ENCODE results near the gene DUSP8.

Gene DUSP8

GRCh38 chr11:1570896-1571759, 943 bp downstream of the DUSP8 start (continued):
- TF ChIP-seq ZBTB49 (tag by site-specific recombination; IDR thresholded peaks at IDR 0.05; ENCODE audit: low read depth): no peak
- TF ChIP-seq ZNF670 (tag by site-specific recombination; IDR thresholded peaks at IDR 0.05; ENCODE audit: low read depth): no peak
- TF ChIP-seq ZNF23 (tag by site-specific recombination; IDR thresholded peaks at IDR 0.05; ENCODE audit: borderline replicate concordance): no peak
- peak; percentile 64 for TF ChIP-seq ZNF335 (tag by site-specific recombination; conservative IDR thresholded peaks at IDR 0.05)
- no peak for TF ChIP-seq TSHZ1 (tag by site-specific recombination; IDR thresholded peaks at IDR 0.05; ENCODE audit: borderline replicate concordance)
- no peak for TF ChIP-seq ZNF777 (tag by site-specific recombination; IDR thresholded peaks at IDR 0.05; ENCODE audit: borderline replicate concordance)
- TF ChIP-seq ZNF140 (tag by site-specific recombination; IDR thresholded peaks at IDR 0.05): no peak
- TF ChIP-seq ZNF768 (tag by site-specific recombination; IDR thresholded peaks at IDR 0.05): no peak
- TF ChIP-seq SCRT1 (tag by site-specific recombination; IDR thresholded peaks at IDR 0.05; ENCODE audit: borderline replicate concordance): no peak
- no peak for TF ChIP-seq ZNF362 (tag by site-specific recombination; IDR thresholded peaks at IDR 0.05)
- no peak for TF ChIP-seq ZNF707 (tag by site-specific recombination; IDR thresholded peaks at IDR 0.05)
- no peak for TF ChIP-seq GLI2 (tag by site-specific recombination; IDR thresholded peaks at IDR 0.05; ENCODE audit: borderline replicate concordance, low read depth)
- no peak for TF ChIP-seq ZNF211 (tag by site-specific recombination; IDR thresholded peaks at IDR 0.05; ENCODE audit: low read depth)
- no peak for TF ChIP-seq MEIS1 (CRISPR knock-in tag; IDR thresholded peaks at IDR 0.05; ENCODE audit: borderline replicate concordance)
- TF ChIP-seq PRDM2 (tag by site-specific recombination; IDR thresholded peaks at IDR 0.05; ENCODE audit: borderline replicate concordance): no peak
- no peak for TF ChIP-seq ZNF174 (tag by site-specific recombination; IDR thresholded peaks at IDR 0.05)
- TF ChIP-seq ZNF48 (tag by site-specific recombination; IDR thresholded peaks at IDR 0.05): no peak
- TF ChIP-seq PRDM1 (tag by site-specific recombination; IDR thresholded peaks at IDR 0.05): no peak
- TF ChIP-seq BCL11B (tag by site-specific recombination; IDR thresholded peaks at IDR 0.05; ENCODE audit: low read depth): no peak
- no peak for TF ChIP-seq ZNF155 (tag by site-specific recombination; IDR thresholded peaks at IDR 0.05)
- peak; percentile 5; the same call in 1 of the 2 replicates for TF ChIP-seq EGR2 (tag by site-specific recombination; IDR thresholded peaks at IDR 0.05; ENCODE audit: low read depth)
- no peak for TF ChIP-seq BCL11A (tag by site-specific recombination; IDR thresholded peaks at IDR 0.05; ENCODE audit: low read depth)
- TF ChIP-seq ZSCAN30 (tag by site-specific recombination; IDR thresholded peaks at IDR 0.05): 0 out of 2 replicates have a peak, but pooled peaks have one; percentile 18
- no peak for TF ChIP-seq INSM2 (tag by site-specific recombination; IDR thresholded peaks at IDR 0.05)
